Measurements from ENCODE around the gene BRCA1.
"Not testable (repeated sequence)": the region's sequence is repeated elsewhere in the genome, so short reads cannot be mapped to it uniquely, and the experiment has no call there.

The BRCA1 gene

GRCh38 chr17:43118679-43119615 is 6.2 kb downstream of the BRCA1 start:
- no peak for TF ChIP-seq CTCF (IDR thresholded peaks at IDR 0.05; ENCODE audit: insufficient read depth, missing control alignments)
- DNase-seq (ENCODE audit: insufficient read length, low spot score) = no peak
- FAIRE-seq = no peak

DNA sequence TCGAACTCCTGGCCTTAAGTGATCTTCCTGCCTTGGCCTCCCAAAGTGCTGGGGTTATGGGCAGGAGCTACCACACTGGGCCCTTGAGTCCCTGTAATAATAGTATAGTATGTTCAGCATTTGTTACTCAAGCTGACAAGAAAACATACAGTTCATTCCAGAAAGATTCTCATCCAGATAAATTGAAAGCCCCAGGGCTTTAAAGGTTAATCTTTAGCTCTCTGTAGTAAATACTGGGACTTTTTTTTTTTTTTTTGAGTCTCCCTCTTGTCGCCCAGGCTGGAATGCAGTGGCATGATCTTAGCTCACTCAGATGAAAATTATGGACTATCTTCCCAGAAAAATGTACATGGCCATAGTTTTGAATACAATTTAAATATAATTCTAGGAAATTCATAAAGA is 11.0 kb downstream of the BRCA1 start:
- FAIRE-seq (no peak), DNase-seq (ENCODE audit: insufficient read length, low spot score) (no peak)
- no peak for TF ChIP-seq CTCF (IDR thresholded peaks at IDR 0.05; ENCODE audit: insufficient read depth, missing control alignments)

DNA sequence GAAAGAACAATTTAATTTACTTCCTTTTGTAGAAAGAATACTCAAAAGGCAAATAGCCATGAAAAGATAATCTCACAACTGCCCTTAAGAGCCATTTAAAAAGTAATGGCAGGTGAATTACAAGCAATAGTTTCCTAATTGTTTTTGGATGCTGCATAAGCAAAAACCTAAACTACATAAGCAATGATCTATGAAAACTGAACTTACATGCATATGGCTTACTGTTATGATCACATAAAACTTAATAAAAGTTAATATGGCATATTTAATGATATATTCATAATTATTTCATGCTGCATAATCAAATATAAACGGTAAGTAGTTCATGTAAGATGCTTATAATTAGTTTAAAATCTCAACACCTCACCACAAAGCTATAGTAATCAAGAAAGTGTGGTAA is 18.6 kb downstream of the BRCA1 start:
- no peak for FAIRE-seq
- TF ChIP-seq CTCF (IDR thresholded peaks at IDR 0.05; ENCODE audit: insufficient read depth, missing control alignments) = no peak
- no peak for DNase-seq (ENCODE audit: insufficient read length, low spot score)

GRCh38 chr17:43105146-43105545 is 20.0 kb downstream of the BRCA1 start:
- FAIRE-seq (no peak), DNase-seq (ENCODE audit: insufficient read length, low spot score) (no peak)
- no peak for TF ChIP-seq CTCF (IDR thresholded peaks at IDR 0.05; ENCODE audit: insufficient read depth, missing control alignments)

DNA sequence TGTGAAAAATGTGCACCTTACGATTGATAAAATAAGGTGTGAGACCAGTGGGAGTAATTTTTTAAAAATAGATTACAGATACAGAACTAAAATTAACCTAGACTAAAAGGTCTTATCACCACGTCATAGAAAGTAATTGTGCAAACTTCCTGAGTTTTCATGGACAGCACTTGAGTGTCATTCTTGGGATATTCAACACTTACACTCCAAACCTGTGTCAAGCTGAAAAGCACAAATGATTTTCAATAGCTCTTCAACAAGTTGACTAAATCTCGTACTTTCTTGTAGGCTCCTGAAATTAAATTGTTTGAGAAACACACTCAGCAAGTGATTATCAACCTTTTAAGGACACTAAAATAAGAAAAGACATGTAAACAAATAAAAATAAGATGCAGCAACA is 20.5 kb downstream of the BRCA1 start:
- DNase-seq (ENCODE audit: insufficient read length, low spot score) (no peak), FAIRE-seq (no peak)
- TF ChIP-seq CTCF (IDR thresholded peaks at IDR 0.05; ENCODE audit: insufficient read depth, missing control alignments) = no peak

DNA sequence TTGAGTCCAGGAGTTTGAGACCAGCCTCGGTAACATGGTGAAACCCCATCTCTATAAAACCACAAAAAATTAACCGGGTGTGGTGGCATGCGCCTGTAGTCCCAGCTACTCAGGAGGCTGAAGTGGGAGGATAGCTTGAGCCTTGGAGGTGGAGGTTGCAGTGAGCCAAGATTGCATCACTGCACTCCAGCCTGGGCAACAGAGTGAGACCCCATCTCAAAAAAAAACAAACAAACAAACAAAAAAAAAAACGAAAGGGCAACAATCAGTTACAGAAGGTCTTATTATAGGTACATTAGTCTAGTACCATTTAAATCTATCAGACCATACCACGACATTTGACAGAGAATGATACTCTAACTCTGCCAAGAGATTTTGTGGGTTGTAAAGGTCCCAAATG is 29.8 kb downstream of the BRCA1 start:
- FAIRE-seq = not testable (repeated sequence)

DNA sequence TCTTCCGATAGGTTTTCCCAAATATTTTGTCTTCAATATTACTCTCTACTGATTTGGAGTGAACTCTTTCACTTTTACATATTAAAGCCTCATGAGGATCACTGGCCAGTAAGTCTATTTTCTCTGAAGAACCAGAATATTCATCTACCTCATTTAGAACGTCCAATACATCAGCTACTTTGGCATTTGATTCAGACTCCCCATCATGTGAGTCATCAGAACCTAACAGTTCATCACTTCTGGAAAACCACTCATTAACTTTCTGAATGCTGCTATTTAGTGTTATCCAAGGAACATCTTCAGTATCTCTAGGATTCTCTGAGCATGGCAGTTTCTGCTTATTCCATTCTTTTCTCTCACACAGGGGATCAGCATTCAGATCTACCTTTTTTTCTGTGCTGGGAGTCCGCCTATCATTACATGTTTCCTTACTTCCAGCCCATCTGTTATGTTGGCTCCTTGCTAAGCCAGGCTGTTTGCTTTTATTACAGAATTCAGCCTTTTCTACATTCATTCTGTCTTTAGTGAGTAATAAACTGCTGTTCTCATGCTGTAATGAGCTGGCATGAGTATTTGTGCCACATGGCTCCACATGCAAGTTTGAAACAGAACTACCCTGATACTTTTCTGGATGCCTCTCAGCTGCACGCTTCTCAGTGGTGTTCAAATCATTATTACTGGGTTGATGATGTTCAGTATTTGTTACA is 30.9 kb downstream of the BRCA1 start:
- no peak for FAIRE-seq
- DNase-seq (ENCODE audit: insufficient read length, low spot score) = no peak
- TF ChIP-seq CTCF (IDR thresholded peaks at IDR 0.05; ENCODE audit: insufficient read depth, missing control alignments) = no peak

More for the DNA sequence above, 29.8 kb downstream of the BRCA1 start:
- not testable (repeated sequence) for DNase-seq (ENCODE audit: insufficient read length, low spot score)
